GDM1 (cell line): ENCODE data around the gene CLSTN2.

Experiments used
- DNase-seq: peaks from one replicate; lab custom pipeline; 2025; lab: John Stamatoyannopoulos, UW

The CLSTN2 gene

DNA sequence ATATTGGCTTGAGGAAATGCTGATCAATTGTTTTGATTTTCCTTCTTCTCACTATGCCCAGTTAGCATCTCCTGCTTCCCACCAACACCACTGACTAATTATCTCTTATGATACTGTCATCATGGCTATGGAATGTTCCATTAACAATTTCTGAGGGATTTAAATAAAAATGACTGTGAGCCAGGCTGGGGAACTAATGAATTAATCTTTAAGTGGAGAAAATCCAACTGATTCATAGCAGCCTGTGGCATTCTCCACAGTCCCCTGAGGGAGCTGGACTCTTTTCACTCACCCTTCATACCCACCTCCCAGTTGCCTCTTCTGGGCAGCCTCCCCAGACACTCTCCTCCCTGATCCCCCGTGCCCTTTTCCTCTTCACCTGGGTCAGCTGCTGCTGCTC lies 353.6 kb downstream of the CLSTN2 start:
- no peak for DNase-seq

DNA sequence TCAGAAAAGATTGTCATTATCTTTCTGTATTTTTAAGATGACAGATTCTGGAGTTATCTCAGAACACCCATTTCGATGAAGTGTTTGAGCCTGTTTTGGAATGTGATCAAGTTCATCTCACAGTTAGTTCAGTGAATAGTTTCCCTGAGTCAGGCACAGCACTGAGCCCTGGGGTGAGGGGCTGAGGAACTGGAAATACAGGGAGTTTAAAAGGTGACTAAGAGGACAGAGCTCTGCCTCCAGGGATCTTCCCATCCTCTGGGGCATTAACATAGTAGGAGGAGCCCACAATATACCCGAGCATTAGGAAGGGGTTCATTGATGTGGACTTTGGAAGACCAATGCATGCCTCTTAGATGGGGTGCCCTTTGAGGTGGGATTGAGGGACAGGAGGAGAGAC lies 355.1 kb downstream of the CLSTN2 start:
- DNase-seq: no peak

DNA sequence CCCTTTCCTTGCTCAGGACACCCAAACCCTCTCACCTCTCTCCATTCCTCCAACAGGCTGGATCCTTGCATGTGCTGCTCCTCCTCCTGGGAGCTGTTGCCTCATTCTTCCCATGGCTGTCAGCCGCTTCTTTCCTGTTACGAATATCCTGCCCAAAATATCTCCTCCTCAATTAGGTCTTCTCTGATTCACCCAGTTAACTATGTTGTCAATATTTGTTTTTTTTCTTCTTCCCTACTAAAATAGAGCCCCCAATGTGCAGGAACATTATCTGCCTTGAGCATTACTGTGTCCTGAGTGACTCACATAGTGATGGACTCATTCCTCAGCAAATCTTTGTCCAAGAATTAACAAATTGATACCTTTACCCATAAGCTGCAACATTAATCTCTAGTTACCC lies 357.2 kb downstream of the CLSTN2 start:
- no peak for DNase-seq

DNA sequence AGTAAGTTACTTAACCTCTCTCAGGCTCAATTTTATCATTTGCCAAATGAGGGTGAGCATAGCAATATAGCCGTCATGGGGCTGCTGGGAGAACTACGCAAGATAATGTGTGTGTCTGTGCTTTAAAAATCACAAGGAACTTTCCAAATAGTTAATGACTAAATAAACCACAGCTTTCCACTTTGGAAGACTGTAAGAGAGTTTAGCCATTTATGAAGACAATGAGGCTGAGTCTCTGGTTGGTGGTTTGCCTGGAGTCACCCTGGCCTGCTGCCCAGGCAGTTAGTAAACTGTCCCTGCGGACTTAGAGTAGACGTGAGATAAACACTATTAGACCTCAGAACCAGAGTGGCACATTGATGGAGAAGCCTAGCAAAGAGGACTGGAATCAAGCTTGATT lies 357.7 kb downstream of the CLSTN2 start:
- no peak for DNase-seq

DNA sequence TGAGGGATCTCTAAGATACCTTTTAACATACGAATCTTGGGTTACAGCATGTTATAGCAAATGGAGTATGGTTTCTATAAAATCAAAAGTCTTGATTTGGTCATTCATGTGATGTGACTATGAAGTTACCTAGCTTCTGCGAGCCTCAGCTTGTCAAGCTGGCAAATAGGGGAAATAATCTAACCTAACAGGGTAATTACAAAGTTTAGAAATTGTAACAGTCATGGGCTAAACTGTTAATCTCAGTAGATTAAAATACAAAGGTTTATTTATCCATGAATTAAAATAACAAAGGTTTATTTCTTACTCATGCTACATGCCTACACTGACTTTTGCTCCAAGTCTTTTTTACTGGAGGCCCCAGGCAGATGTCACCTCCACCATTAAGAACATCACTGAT lies 359.1 kb downstream of the CLSTN2 start:
- no peak for DNase-seq

DNA sequence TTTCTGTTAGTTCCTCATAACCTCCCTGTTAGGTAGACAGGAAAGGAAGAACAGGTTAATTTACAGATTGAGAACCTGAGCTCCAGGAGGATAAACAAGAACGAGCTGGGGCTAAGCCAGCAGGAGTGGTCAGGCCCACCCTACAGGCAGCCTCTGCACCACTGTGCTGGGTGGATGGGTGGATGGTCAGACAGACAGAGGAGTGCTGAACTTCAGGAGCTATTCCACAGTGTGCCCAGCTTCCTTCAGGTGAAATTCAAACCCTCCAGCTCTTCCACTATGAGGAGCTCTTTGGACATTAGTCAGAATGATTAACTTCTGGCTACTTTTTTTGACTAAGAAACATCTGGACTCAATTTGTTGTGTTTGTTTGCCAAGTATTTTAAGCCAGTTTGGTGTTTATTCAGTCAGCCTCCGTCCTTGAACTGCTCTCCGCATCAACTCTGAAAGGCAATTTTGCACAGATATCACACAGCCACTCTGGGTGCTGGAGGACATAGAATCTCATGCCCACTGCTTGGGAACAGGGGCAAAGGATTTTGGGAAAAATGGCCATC lies 361.9 kb downstream of the CLSTN2 start:
- DNase-seq: no peak

DNA sequence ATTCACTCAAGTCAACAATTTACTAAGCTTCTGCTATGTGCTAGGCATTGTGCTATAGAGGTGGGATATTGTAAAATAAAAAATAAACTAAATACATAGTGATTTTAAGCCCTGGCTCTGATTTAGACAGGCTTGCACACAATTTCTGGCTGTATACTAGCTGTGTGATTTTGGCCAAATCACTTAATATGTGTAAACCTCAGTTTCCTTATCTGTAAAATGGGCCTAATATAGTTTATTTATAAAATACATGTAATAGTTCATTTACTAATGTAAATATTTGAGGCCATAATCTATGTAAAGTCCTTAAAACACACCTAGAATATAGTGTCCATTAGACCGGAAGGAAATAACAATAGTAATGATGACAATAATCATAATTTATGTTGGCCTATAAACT lies 363.1 kb downstream of the CLSTN2 start:
- no peak for DNase-seq

DNA sequence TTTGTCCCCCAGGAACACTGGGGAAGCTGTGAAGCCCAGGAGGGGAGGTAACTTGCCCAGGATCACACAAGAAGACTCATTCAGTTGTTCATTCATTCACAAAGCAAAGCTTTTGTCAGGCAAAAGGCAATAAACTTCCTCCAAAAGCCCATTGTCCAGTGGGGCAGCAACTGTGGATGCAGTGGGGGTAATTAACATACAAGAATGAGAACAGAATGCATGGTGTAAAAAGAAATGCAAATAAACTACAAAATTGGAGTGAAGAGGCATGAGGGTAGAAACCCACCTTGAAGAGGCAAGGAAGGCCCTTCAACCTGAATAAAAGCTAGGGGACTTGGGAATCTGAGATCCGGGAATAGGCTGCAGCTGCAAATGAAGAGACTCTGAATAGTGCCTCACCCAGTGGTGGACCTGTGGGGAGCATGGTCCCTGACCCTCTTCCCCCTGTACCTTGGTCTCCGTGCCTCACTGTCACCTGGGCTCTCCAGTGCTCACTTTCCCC lies 363.6 kb downstream of the CLSTN2 start:
- DNase-seq: no peak

DNA sequence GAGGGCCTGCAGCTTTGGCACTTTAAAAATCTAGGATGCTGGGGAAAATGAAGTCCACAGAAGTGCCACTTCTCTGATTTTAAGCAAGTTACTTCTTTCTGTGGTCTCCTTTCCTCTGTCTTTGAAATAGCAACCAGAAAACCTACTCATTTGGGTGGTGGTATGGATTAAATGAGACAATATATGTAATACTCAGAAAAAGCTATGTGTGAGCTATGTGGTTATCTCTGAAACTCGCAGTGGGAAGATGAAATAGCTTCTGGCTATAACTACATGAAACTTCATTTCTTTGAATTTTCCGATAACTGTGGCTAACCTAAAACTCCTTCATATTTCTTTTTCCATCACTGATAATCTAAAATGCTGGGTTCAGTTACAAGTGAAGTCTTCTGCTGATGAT lies 368.9 kb downstream of the CLSTN2 start:
- DNase-seq: no peak

DNA sequence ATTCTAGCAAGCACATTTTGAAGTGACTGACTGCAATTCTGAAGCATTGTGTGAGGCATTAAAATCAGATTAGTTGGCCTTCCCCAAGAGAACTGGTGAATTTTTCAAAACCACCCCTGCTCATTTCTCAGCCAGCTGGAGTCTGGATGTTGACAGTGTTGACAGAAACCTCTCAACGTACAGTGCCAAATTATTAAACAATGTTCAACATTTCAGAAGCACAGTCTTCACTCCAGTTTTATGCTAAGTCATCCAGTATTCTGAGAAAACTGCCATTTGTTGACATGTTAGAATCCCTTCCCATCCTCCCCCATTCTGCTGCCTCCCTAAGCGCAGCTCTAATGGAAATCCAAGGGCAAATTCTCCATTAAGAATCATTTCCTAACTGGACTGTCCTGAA lies 373.6 kb downstream of the CLSTN2 start:
- DNase-seq: no peak

DNA sequence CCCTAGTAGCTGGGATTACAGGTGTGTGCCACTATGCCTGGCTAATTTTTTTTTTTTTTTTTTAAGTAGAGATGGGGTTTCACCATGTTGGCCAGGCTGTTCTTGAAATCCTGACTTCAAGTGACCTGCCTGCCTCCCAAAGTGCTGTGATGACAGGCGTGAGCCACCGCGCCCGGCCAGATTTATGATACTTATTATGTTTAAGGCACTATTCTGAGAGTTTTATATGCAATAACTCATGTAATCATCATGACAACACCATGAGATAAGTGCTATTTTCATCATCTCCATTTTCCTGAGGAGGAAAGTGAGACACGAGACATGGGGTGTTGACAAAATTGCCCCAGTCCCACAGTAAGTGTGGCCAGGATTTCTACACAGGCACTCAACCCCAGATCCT lies 376.4 kb downstream of the CLSTN2 start:
- DNase-seq: no peak

DNA sequence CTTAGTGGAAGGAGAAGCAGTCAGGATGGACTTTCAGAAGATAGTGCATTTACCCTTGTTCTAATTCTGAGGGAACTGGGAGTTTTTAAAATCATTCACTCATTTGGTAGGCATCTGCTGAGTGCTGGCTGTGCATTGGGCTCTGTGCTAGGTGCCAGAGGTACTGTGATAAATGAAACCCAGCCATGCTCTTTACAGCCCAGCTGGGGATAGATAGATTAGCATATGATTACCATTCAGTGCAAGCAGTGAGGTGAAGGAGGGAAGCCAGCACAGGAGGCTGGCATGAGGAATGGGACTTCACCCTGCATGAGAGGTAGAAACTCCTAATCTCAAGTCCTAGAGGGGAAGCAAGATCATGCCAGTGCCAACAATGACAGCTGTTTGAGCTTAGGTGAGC lies 381.0 kb downstream of the CLSTN2 start:
- no peak for DNase-seq

DNA sequence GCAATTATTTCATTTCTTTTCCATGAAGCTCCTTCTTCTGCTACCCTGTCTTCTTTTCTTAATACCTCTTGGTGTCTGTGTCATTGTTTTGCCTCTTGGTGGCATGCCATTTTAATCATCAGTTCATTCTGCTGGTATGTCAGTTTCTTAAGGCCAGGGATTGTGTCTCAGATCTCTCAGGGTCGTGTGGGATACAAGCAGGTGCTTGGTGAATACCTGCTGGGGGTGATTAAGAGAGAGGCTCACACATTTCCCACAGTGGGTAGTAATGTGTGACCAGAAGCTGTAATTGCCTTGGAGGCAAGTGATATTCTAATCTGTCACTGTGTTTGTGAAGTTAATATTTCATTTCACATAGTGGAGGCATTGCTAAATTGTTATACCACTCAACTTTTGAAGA lies 381.5 kb downstream of the CLSTN2 start:
- DNase-seq: no peak

DNA sequence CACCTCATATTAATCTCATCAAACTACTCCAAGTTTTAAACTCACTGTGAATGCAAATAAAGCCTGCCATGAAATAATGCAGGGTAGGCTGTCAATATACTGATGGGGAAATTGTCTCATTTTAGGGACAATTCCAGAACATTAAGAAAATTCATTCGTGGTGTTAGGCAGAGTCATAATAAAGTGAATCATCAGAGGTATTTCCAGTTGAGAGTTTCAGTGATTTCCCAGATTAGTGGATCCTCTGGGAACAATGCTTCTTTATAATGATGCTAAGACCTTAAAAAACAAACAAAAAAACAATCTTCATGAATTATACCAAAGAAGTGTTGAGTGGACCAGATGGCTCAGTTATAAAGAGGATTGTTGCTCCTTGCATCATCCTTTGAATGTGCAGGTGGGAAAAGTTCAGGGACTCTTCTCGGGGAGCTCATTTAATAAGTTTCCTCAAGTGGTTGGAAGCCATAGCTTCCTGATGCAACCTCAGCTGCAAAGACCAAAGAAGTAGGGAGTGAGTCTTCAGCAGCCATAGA lies 381.9 kb downstream of the CLSTN2 start:
- DNase-seq: no peak

DNA sequence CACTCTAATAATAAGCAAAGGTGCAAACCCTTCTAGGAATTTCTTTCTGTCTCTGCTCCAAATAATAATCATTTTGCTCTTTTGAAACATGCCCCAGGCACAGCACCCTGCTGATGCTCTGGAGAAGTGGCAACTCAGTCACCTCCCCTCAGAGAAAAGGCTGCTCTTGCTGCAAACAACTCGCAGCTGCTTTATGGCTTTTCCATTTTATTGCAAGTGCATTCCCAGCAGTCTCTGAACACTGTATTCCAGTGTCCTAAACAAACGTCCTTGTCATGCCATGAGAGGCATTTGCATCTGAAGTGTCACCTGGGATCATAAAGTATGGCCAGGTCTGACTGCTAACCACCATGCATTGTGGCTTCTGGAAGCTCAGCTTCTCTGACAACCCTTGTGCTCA lies 384.8 kb downstream of the CLSTN2 start:
- no peak for DNase-seq

DNA sequence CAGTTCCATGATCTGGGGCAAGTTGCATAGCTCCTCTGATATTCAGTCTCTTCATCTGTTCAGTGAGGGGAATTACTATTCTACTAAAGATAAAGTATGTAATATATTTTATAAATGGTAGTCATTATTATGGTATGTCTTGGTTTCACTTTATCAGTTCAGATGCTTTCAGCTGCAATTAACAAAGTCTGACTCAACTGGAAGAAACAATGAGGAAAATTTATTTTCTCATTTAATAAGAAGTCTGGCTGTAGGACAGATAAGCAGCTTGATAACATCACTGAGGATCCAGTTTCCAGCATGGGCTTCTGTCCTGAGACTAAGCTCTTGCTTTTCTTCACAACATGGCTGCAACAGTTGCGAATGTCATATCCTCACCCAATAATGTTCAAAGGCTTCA lies 388.6 kb downstream of the CLSTN2 start:
- DNase-seq: no peak

DNA sequence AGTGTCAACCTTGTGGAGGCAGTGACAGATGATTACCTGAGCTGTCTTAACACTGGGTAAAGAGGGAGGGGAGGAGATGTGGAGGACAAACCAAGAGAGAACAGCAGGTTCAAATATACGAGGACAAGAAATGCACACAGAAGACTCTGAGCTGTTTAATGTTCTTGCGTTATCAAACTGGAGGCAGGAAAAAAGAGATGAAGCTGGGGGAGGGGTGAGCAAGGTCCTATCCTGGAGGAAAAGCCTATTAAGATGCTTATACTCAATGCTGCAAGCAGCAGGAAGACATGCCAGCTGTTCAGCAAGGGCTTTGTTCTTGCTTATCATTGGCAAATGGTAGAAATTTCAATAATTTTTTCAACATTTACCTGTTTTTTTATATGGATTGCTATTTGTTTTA lies 397.1 kb downstream of the CLSTN2 start:
- no peak for DNase-seq

DNA sequence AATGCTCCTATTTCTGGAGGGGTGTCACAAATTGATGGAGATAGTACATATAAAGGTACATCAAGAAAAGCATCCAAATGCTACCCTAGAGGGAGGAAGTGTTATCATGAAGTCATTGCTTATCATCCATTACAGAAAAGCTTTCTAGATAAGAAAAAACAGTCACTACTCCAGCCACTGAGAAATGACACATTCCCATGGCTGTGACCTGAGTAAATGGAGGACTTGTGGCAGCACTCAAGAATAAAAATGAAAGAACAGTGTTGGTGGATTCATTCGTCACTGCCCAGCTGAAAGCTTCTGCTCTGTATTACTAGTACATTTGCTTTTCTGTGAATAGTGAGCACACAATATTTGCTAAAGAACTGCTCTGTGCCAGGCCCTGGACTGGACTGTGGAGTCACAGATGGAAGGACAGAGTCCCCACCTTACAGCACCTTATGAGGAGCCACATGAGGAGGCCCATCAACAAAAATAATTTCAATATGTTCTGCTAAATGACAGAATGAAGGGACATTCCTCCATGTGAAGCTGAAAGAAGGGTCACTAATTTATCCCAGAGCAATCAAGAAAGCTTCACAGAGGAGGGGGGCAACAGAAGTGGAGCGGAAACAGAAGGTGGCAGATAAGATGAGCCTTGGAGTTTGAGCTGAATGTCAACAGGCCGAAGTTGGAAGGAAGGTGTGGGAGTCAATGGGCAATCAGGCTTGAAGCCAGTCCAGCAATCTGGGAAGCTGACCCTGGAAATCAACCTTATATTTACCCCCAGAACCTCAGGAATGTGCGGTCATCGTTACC lies 399.3 kb downstream of the CLSTN2 start:
- no peak for DNase-seq

DNA sequence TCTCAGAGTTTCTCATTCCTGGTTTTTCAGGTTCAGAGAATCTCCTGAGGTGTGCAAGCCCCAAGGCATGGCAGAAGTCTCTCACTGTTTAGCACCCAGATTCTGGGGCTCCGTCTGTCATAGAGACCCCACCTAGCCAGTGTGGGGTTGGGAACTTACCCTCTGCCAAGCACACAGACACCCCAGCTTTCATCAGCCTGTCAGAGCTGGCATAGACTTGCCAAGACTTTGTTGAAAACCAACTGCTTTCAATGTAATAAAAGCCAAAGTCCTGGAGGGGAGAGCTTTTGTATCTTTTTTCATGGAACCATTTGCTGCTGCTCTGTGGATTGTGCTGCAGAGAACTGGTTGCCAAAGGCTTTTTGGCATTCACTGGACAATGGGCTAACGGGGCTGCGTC lies 401.5 kb downstream of the CLSTN2 start:
- no peak for DNase-seq

DNA sequence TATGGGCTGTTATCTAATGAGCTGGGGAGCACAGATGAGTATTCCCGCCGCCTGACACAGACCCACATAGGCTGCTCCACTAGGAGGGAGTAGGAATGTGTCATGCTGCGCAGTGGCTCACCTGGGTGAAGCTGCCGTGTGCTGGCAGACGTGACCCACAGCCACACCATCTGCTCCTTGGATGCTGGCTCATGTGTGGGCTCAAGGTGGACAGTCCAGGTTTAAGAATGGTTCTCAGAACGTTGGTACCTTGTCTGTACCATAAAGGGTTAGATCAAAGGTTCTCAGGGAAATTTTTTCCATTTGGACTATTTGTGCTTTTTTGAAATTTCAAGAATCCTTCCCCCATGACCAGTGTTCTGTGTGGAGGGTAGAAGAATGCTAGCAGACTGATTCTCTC lies 403.9 kb downstream of the CLSTN2 start:
- DNase-seq: no peak

DNA sequence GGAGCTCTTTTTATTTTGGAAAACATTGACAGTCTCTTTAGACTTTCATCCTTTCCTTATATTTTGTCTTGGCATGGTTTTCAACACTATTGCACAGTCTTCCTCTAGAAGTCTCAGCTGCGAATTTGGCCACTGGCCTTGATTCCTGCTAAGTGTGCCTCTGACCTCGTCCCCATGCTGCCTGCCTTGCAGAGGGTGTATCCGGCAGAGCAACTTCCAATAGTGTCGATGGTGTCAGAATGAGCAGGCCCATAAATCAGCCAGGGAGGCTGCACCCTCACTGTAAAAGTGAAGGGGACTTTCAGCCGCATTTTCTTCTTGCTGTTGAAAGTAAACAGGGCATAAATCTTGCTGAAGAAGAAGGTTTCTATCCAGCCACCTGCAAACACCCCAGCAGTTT lies 406.2 kb downstream of the CLSTN2 start:
- DNase-seq: no peak

DNA sequence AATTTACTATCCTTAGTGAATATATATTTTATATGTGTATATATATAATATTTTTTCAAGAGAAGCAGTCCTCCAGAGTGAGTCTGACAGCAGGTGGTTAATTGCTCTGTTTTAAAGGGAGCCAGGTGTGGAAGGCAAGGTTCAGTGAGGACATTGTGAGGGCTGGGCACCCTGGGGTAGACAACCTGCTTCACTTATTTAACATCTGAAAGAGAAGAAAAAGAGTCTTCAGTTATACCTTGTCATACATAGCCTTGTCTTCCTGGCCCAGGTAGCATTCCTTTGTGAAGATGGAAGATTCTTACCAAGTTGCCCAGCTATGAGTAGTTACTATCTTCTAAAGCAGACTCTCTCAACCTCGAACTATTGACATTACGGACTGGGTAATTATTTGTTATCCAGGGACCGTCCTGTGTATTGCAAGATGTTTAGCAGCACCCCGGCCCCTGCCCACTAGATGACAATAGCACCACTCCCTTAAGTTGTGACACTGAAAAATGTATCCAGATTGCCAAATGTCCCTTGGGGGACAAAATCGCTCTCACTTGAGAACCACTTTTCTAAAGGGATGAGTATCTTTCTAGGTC lies 406.9 kb downstream of the CLSTN2 start:
- no peak for DNase-seq

DNA sequence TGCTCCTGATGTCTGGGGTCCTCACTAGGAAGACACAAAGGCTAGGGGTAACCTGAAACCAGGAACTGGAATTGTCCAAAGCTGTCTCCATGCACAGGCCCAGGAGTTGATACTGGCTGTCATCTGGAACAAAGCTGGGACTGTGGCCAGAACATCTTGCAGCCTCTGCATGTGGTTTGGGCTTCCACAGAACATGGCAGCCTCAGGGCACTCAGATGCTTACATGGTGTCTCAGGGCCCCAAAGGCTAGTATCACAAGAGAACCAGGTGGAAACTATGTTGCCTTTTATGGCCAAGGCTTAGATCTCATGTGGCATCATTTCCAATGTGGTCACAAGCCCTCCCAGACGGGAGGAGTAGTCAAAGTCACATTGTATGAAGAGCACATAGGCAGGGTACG lies 407.7 kb downstream of the CLSTN2 start:
- no peak for DNase-seq
